ENCODE results near the gene PXK.

Gene PXK

GRCh38 chr3:58383904-58384303, 51.2 kb downstream of the PXK start:
- DNase-seq (ENCODE audit: low spot score): no peak

DNA sequence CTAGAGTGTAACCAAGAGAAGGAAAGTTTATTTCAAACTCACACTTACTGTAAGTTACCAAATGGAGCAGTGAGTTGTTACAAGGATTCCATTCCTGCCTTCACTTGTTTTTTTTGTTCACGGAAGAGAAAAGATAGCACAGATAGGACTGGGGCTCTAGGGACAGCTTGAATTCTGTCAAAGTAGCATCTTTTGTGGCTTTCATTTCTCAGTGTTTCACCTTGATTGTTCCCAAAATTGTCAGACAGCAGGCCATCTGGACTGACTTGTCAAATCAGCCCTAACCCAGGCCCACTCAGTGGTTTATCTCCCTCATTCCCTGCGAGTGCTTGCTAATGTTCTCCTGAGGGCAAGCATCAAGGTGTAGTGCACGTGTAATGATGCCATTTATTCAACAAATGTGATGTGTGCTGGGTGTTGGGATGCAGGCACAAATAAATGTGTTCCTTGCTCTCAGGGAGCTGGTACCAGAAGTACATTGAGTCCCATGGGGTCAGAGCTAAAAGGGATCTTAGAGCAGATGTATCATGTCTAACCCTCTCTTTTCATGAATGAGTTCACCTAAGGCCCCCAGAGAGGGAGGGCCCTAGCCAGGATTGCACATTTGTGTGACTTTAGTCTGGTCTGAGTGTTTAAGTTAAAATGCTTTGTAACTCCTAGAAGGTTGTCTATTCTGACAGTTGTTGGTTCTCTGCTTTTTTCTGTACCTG, 51.8 kb downstream of the PXK start:
- no peak for DNase-seq (ENCODE audit: low spot score)

GRCh38 chr3:58386626-58387365, 54.1 kb downstream of the PXK start:
- peak; percentile 93 for DNase-seq (ENCODE audit: low spot score)

DNA sequence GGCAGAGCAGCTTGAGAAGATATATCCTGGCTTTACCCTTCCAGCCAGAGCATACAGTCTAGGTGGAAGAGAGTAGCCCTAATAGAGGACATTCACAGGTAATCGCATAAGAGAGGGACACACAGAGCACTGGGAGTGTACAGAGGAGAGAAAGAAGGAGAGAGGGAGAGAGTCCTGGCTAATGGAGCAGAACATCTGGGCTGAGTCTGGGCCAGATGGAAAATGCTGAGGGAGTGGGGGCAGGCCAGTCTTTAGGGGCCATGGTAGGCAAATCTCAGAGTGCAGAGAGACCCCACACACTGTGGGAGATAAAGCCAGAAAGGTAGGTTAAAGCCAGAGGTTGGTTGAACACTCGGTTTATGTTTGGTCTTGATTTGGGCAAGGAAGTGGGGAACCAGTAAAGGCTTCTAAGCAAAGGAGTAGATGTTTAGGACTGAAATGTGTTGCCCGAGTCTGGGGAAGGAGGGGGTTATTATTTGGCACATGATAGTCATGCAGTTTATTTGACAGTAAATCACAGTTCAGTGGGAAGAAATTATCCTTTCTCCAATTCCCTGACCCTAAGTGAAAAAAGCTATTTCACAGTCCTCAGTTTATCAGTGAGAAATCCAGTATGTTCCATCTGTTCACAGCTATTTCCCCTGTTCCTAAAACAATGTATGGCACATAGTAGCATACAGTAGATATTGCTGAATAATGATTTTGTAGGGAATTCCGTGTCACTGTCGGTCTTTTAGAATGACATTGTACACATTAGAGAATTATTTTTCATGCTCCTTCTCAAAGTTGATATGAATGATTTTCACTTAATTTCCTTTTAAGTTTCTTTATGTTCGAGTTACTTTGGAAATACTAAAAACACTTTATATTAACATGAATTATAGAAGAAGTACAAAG, 55.2 kb downstream of the PXK start:
- DNase-seq (ENCODE audit: low spot score): peak; percentile 27

DNA sequence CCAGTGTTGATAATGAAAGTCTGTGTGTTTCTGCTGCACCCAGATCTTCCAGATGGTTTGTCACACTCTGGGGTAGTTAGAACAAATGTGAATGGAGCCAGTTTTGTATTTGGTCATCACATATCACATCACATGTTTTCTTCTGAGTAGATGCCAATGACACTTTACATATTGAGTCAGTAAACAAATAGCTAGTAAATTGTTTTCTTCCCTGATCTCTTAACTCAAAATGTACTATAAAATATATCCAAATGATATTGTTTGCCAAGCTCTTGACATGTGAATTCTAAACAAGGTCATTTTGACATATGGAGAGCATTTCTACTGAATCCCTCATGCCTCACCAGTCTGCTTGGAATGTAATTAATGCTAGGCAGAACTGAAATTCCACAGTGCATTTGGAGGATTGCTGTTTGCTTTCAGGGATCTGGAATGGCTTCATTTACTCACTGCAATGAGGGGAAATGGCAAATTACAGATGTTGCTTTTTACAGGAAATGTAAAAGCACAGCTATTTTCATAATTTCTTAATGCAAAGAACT, 55.9 kb downstream of the PXK start:
- DNase-seq (ENCODE audit: low spot score): peak; percentile 94

DNA sequence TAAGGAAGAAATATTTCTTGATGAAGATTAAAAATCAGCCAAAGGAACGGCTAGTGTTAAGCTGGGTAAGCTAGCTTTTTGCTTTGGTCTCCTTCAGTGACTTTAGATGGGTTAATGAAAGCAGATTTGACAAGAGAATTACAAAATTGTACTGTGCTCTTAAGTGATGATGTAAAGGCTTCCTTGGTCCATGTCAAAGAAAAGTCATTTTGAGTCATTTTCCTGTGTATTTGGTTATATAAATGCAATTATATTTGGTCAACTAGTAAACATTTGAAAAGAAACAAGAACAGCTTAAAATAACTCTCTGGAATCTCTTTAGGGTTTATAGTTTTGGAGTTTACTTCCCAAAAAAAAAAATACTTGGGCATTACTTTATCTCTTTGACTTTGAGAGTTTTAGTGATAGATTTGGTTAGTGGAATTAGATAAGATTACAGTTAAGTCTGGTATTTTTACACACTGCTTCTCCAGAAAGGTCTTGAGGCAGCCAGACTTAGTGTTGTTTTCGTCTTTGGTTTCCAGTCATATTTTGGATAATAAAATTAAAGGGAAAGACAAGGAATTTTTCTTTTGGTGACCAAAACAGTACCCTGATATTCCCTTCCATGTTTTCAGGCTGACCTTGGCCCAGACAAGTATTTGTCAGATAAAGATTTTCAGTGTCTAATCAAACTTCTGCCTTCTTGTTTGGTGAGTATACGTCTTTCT, 58.6 kb downstream of the PXK start:
- no peak for DNase-seq (ENCODE audit: low spot score)

GRCh38 chr3:58392181-58392580, 59.5 kb downstream of the PXK start:
- no peak for DNase-seq (ENCODE audit: low spot score)

DNA sequence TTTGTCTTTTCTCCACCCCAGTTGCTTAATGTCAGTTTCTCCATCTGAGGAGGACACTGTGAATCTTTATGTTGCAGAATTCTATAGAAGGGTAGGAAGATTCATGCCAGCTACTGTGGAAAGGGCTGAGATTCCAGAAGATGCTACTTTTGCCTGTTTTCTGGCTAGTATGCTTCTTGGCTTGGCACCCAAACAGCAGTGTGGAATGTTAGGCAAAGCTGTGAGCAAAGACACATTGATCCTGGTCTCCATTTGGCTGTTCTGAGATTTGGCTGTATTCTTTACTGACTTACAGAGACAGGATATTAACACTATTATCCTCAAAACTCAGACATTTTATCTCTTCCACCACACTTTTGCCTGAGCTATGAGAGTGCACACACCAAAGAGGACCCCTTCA, 61.6 kb downstream of the PXK start:
- no peak for DNase-seq (ENCODE audit: low spot score)

DNA sequence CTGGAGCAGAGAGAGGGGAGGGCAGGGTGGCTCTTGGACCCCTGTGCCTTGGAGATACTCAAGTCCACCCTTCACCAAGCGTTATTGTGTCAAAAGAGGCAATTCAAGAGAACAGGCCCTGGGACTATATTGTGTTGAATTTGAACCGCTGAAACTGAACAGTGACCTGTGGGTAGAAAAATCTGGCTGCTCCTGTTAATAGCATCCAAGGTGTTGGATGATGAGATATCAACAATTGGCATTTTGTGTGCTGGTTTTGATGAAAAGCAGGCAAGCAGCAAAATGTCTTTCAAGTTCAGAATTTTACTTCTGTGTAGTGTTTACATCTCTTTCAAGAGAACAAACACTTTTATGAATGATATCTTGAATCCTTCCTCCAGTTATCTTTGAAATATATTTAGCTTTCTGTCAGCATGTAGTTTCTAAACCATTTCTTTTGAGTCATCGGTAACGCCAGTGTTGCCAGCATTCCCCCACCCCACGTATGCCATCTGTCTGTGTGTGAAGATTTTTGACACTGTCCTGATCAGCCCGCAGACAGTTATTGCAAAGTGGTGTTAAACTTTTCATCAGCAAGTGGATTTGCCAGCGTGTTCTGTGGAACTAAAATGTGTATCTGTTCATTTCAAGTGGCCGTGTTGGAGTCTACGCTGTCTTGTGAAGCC, 66.1 kb downstream of the PXK start:
- DNase-seq (ENCODE audit: low spot score): no peak

DNA sequence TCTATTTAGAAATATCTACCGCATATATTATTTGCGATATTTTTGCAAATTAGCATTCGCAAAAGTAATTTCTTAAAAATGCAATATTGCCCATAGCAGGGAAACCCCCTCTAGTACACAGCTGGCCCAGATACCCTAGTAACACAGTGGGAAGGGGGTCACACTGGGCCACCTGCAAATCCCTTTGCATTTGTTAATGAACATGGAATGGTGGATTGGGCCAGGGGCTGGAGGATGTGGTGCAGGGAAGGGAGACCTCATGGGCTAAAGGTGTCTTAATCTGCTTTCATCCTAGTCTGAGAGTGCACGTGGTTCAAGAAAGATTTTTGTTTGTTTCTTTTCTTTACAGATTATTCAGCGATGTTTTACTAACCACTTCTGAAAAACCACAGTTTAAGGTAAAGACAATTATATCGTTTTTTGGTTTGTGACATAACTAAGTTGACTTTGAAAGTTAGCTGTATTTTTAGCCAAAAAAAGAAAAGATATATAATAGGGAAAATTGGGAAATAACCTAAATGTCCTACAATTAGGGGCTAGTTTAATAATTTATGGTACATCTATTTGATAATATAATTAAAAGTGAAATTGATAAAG, 70.9 kb downstream of the PXK start:
- no peak for DNase-seq (ENCODE audit: low spot score)

DNA sequence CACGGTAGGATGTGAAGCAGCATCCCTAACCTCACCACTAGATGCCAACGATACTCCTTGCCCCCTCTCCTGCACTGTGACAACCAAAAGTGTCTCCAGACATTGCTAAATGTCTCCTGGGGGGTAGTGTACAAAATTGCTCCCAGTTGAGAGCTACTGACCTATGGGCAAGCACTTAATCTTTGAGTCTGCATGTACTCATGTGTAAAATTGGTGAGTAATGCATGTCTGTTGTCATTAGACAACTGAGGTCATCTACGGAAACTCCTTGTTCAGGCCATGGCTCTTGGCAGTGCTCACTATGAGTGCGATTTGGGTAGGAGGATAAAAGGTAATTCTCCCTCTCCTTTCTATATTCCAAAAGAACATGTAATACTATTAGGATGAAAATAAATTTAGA, 71.7 kb downstream of the PXK start:
- no peak for DNase-seq (ENCODE audit: low spot score)

DNA sequence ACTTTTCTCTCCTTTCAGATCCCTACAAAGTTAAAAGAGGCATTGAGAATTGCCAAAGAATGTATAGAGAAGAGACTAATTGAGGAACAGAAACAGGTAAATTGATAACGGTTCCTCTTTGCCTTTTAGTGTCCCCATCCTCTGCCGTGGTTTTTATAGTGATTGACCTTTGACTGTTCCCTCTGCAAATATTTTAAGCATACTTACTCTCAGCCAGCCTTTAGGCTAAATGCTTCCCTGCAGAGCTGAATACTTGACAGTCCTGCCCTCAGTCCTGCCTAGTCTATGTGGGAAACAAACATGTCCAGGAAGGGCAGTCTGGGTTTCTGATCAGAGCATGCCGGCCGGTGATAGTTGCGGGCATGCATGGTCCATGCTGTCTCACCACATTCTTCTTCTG, 76.2 kb downstream of the PXK start:
- no peak for DNase-seq (ENCODE audit: low spot score)

- no peak for DNase-seq (ENCODE audit: low spot score)
Measured at GRCh38 chr3:58409663-58410062, 77.0 kb downstream of the PXK start.

DNA sequence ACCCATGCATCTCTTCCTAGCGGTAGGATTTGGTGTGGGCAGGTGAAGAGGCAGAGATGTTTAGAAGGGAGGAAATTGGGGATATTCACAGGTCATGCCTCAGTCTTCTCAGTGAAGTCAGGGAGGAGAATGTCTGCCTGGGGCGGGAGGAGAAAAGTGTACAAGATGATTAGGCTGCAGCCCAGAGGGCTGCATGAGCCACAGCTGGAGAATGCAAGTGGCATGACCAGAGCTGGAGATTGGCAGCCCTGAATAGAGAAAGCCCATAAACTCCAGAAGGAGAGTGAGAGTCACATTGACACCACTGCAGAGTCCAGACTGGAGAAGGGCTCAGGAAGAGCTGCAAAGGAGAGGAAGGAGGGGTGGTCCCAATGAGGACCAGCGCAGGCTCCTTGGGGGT, 78.3 kb downstream of the PXK start:
- no peak for DNase-seq (ENCODE audit: low spot score)

DNA sequence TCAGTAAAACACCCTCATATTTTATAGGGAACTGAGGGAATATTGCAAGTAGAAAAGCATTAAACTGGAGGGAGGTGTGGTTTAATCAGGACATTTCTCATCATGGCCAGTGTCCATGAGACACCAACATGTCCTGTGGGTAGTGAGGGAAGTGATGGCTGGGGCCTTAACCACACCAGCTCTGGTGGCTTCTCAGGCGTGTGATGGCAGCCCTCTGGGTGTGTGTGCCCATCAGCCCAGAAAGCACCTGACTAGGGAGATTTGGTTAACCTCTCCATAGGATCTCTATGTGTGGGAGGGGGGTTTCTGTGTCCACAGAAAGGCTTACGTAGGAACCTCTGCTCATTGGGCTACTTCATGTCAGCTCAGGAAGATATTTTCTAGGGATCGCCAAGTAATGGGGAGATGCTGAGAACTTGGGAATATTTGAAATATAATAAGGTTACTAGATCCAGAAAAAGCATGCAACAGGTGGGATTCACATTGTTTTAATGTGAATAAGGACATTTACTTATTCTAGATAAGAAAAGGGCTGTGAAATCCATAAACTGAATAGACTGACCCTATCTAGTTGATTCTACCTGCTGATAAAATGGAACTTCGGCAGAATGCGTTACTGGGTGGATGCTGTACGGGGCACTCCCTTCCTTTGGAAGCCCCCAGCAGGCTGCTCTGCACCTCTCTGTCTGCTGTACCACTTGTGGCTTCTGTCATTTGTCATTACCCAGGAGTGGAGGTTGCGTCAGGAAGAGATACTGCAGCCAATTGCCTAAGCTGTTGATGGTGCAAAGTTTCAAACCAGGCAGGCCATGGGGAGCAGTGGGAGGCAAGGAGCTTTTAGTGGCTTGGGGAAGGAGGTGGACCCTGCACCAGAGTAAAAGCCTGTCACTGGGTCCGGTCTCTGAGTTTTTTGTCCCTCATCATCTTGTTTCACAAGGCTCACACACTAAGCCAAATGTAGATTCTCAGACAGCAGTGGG, 79.4 kb downstream of the PXK start:
- DNase-seq (ENCODE audit: low spot score): no peak

DNA sequence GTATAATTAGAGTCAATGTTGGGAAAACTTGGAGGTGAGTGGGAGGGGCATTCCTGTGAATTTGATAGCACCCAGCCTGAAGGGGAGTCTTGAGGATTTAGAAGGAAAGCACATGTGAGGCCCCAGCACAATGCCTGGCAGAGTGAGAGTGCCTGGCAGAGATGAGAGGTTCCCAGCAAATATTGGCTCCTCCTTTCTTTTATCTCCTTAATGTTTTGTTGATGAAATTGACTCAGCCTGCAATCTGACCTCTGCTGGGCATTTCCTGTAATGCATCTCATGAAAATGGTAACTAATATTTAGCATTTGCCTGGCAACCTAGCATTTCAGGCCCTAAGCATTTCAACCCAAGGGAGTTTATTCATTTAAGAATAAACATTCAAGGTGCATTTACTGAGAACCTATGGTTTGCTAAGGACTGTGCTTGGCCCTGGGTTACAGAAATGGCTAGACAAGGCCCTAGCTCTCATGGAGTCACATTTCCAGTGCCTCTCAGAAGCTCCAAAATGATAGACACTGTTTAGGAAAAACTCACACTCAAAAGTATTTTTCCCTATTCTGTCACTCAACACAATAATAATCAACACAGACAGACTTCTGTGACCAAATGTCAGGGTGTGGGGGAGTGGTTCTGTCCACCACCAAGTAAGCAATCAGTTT, 82.0 kb downstream of the PXK start:
- DNase-seq (ENCODE audit: low spot score): peak; percentile 66

GRCh38 chr3:58416191-58416590, 83.5 kb downstream of the PXK start:
- DNase-seq (ENCODE audit: low spot score): no peak

DNA sequence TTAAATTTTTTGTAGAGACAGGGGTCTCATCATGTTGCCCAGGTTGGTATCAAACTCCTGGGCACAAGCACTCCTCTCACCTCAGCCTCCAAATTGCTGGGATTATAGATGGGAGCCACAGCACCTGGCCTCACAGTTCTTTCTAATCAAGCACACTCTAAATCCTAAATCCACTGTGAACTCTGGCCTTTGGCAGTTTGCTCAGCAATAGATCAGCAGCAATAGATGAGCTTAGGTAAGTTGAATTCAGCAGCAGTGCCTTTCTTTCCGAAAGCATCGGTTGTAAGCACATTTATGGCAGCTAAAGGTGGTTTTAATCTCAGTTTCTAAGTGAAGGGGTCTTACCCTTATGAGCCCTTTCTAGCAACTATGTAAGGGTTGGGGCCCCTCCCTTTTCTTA, 84.4 kb downstream of the PXK start:
- DNase-seq (ENCODE audit: low spot score): no peak

DNA sequence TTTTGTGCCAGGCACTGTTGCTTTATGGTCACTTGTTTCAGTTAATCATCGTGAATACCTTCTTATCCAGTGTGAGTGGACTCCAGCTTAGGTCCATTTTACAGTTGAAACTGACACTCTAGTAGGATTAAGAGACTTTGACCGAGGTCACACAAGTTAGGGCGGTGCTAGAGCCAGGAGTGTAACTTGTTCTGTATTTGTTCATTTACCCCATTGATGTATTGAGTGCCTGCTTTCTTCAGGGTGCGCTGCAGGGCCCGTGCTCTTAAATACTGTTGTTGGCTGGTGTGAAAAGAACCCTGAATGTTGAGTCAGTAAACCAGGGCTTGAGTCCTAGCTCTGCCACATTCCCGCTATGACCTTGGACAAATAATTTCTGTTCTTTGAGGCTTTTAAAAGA, 85.5 kb downstream of the PXK start:
- DNase-seq (ENCODE audit: low spot score): no peak
